H9 (cell line): ENCODE results near the gene SNX5. TPM values are rescaled to one million over a fixed set of nuclear protein-coding genes. Genes with fewer than 3 reads are reported as not detected.

Source experiments
- DNase-seq: peaks from one replicate; pipeline ENCODE4 v3.0.0-alpha.2; 2017
- H2AFZ ChIP-seq: one replicate; pipeline ENCODE4 v1.6.1; 2013; ENCODE audit warnings: mild to moderate bottlenecking, low read length, control low read depth, moderate library complexity
- H2AK5ac ChIP-seq: 2 replicates; pipeline ENCODE4 v1.6.1; 2013; ENCODE audit warnings: low read length, control low read depth, mixed read lengths; ENCODE audit not compliant: insufficient read length
- H2BK120ac ChIP-seq: one replicate; pipeline ENCODE4 v1.6.1; 2013; ENCODE audit warnings: low read depth, mild to moderate bottlenecking, low read length, control low read depth, inconsistent platforms; ENCODE audit not compliant: poor library complexity, severe bottlenecking
- H2BK12ac ChIP-seq: 2 replicates; pipeline ENCODE4 v1.6.1; 2013; ENCODE audit warnings: low read length, control low read depth, mixed read lengths, low read depth; ENCODE audit not compliant: insufficient read length
- H2BK15ac ChIP-seq: 2 replicates; pipeline ENCODE4 v1.6.1; 2013; ENCODE audit warnings: low read depth, low read length, control low read depth
- H2BK20ac ChIP-seq: one replicate; pipeline ENCODE4 v1.6.1; 2013; ENCODE audit warnings: low read depth, mild to moderate bottlenecking, low read length, control low read depth, inconsistent platforms; ENCODE audit not compliant: poor library complexity, severe bottlenecking
- H2BK5ac ChIP-seq: 2 replicates; pipeline ENCODE4 v1.6.1; 2013; ENCODE audit warnings: low read length, control low read depth, mixed read lengths; ENCODE audit not compliant: insufficient read length
- H3K14ac ChIP-seq: 2 replicates; pipeline ENCODE4 v1.6.1; 2013; ENCODE audit warnings: low read length, control low read depth; ENCODE audit not compliant: insufficient read depth
- H3K18ac ChIP-seq: 2 replicates; pipeline ENCODE4 v1.6.1; 2013; ENCODE audit warnings: low read depth, mild to moderate bottlenecking, mixed read lengths, low read length, control low read depth; ENCODE audit not compliant: insufficient read length
- H3K23ac ChIP-seq: 2 replicates; pipeline ENCODE4 v1.6.1; 2013; ENCODE audit warnings: low read length, control low read depth, mixed read lengths, low read depth; ENCODE audit not compliant: insufficient read length
- H3K23me2 ChIP-seq: 2 replicates; pipeline ENCODE4 v1.6.1; 2013; ENCODE audit warnings: low read depth, mild to moderate bottlenecking, mixed read lengths, low read length, control low read depth; ENCODE audit not compliant: insufficient read length, poor library complexity, severe bottlenecking
- H3K27ac ChIP-seq: 2 replicates; pipeline ENCODE4 v1.5.1; 2013; ENCODE audit warnings: low read length, control low read depth, mixed read lengths, low read depth; ENCODE audit not compliant: insufficient read length
- H3K27me3 ChIP-seq: 2 replicates; pipeline ENCODE4 v1.6.1; 2013; ENCODE audit warnings: low read length, control low read depth, inconsistent platforms; ENCODE audit not compliant: insufficient read depth
- H3K4ac ChIP-seq: 2 replicates; pipeline ENCODE4 v1.6.1; 2013; ENCODE audit warnings: low read depth, mild to moderate bottlenecking, control low read depth, inconsistent platforms, low read length, moderate library complexity
- H3K4me1 ChIP-seq: 2 replicates; pipeline ENCODE4 v1.6.1; 2013; ENCODE audit warnings: low read length, control low read depth, inconsistent platforms; ENCODE audit not compliant: insufficient read depth
- H3K4me2 ChIP-seq: 2 replicates; pipeline ENCODE4 v1.6.1; 2013; ENCODE audit warnings: low read length, control low read depth, mixed read lengths; ENCODE audit not compliant: insufficient read length, insufficient read depth
- H3K56ac ChIP-seq: 2 replicates; pipeline ENCODE4 v1.6.1; 2013; ENCODE audit warnings: low read depth, mild to moderate bottlenecking, mixed read lengths, low read length, control low read depth; ENCODE audit not compliant: insufficient read length
- H3K79me1 ChIP-seq: 2 replicates; pipeline ENCODE4 v1.6.1; 2013; ENCODE audit warnings: low read depth, mild to moderate bottlenecking, moderate library complexity, low read length, control low read depth, inconsistent platforms; ENCODE audit not compliant: insufficient read depth, poor library complexity, severe bottlenecking
- H3K79me2 ChIP-seq: 2 replicates; pipeline ENCODE4 v1.6.1; 2013; ENCODE audit warnings: low read length, control low read depth, inconsistent platforms; ENCODE audit not compliant: insufficient read depth
- H3K9ac ChIP-seq: 2 replicates; pipeline ENCODE4 v1.6.1; 2013; ENCODE audit warnings: low read length, control low read depth, mixed read lengths; ENCODE audit not compliant: insufficient read length; ENCODE audit errors: extremely low read depth
- H3K9me3 ChIP-seq: one replicate; pipeline ENCODE4 v1.6.1; 2013; ENCODE audit warnings: low read depth, low read length, inconsistent platforms; ENCODE audit not compliant: control insufficient read depth
- H3T11ph ChIP-seq: one replicate; pipeline ENCODE4 v1.6.1; 2013; ENCODE audit warnings: mild to moderate bottlenecking, low read length, control low read depth, inconsistent platforms
- H4K20me1 ChIP-seq: one replicate; pipeline ENCODE4 v1.6.1; 2013; ENCODE audit not compliant: control insufficient read depth, insufficient read length, insufficient read depth
- H4K5ac ChIP-seq: 2 replicates; pipeline ENCODE4 v1.6.1; 2013; ENCODE audit warnings: low read depth, mild to moderate bottlenecking, mixed read lengths, low read length, control low read depth; ENCODE audit not compliant: insufficient read length
- H4K8ac ChIP-seq: replicated peaks from 2 replicates; pipeline ENCODE4 v1.6.1; 2013; ENCODE audit warnings: low read length, control low read depth, mixed read lengths, low read depth; ENCODE audit not compliant: insufficient read length
- H4K91ac ChIP-seq: 2 replicates; pipeline ENCODE4 v1.6.1; 2013; ENCODE audit warnings: low read depth, mild to moderate bottlenecking, moderate library complexity, mixed read lengths, low read length, control low read depth; ENCODE audit not compliant: insufficient read length
- H3K27ac Mint-ChIP-seq, 3 experiments: 2 replicates in 2 of 3; 3 replicates in 1 of 3; pipeline ENCODE4 v1.8.0; 2020 to 2021; ENCODE audit warnings: mixed read lengths in 3 of 3, mild to moderate bottlenecking in 1 of 3, moderate library complexity in 1 of 3
- H3K27me3 Mint-ChIP-seq: 2 replicates; pipeline ENCODE4 v1.8.0; 2021; ENCODE audit warnings: low read depth, mild to moderate bottlenecking, moderate library complexity, mixed read lengths
- H3K36me3 Mint-ChIP-seq, 3 experiments: 2 replicates in 2 of 3; 3 replicates in 1 of 3; pipeline ENCODE4 v1.8.0; 2020 to 2021; ENCODE audit warnings: low read depth in 3 of 3, mixed read lengths in 3 of 3; ENCODE audit not compliant: insufficient read depth in 1 of 3
- H3K4me1 Mint-ChIP-seq, 2 experiments: 2 replicates each; pipeline ENCODE4 v1.8.0; 2020; ENCODE audit warnings: mixed read lengths in 2 of 2
- H3K4me3 Mint-ChIP-seq, 2 experiments: 2 replicates in 1 of 2; 3 replicates in 1 of 2; pipeline ENCODE4 v1.8.0; 2020 to 2021; ENCODE audit warnings: mild to moderate bottlenecking in 2 of 2, mixed read lengths in 2 of 2, moderate library complexity in 1 of 2
- H3K9me3 Mint-ChIP-seq, 2 experiments: 2 replicates in 1 of 2; 3 replicates in 1 of 2; pipeline ENCODE4 v1.8.0; 2020; ENCODE audit warnings: mild to moderate bottlenecking in 2 of 2, mixed read lengths in 2 of 2, moderate library complexity in 1 of 2
- CTCF ChIP-seq: fragments of 200-600 bp; sonication (generic); conservative IDR thresholded peaks from 3 replicates; pipeline ENCODE4 v1.8.0; 2021; ENCODE audit warnings: antibody characterized with exemption, mild to moderate bottlenecking
- WGBS: extraction: QIAGEN DNeasy Blood & Tissue Kit; methylation state at CpG from one replicate; pipeline ENCODE4 v1.1.7; 2013; ENCODE audit warnings: missing lambda C conversion rate, low lambda C conversion rate, mixed read lengths; ENCODE audit not compliant: insufficient read length; ENCODE audit errors: extremely low coverage; 5-methylcytosine and 5-hydroxymethylcytosine counted together
- total RNA-seq: library from RNA; stranded (reverse); gene quantifications from 2 replicates; pipeline ENCODE4 v1.2.1, GENCODE V29; 2021

SNX5 gene
- total RNA-seq, 1 experiment from 2014 or later: 194 TPM

GRCh38 chr20:17953935-17954334 lies 14.7 kb downstream of the SNX5 start:
- Histone ChIP-seq H3K27ac (no peak overlapping the region), H3K18ac (no peak overlapping the region), H4K8ac (no peak overlapping the region), H2BK5ac (no peak overlapping the region), H3K23ac (no peak overlapping the region), H3K27me3 (no peaks in the 10 kb centered on the region), H3K79me1 (peaks cover 12% of the 10 kb centered on the region), H2BK120ac (no peak overlapping the region), H2BK12ac (no peak overlapping the region), H2BK20ac (no peak overlapping the region), H3K4me2 (no peak overlapping the region), H4K5ac (no peak overlapping the region), H2BK15ac (no peak overlapping the region), H2AFZ (no peak overlapping the region), H3K23me2 (no peaks in the 10 kb centered on the region), H3K9ac (no peak overlapping the region), H4K20me1 (no peaks in the 10 kb centered on the region), H3K9me3 (no peaks in the 10 kb centered on the region), H3T11ph (no peak overlapping the region), H3K14ac (no peak overlapping the region), H3K4ac (no peak overlapping the region), H3K56ac (no peak overlapping the region), H2AK5ac (no peak overlapping the region), H4K91ac (no peak overlapping the region), H3K79me2 (peaks cover 36% of the 10 kb centered on the region), H3K4me1 (no peaks in the 10 kb centered on the region)
- Mint-ChIP-seq H3K9me3 (no peaks in the 10 kb centered on the region), H3K27me3 (no peaks in the 10 kb centered on the region), H3K4me3 (no peak overlapping the region), H3K4me1 (peaks cover 10 to 14% of the 10 kb centered on the region in 2 experiments), H3K36me3 (peaks cover 75 to 88% (median 85%) of the 10 kb centered on the region in 3 experiments), H3K27ac (peak overlapping the region in 1 of 3 experiments; percentile 76; a peak in 3 of 7 replicates)
- WGBS: no CpG with 5 or more reads among the region's 5 CpGs
- TF ChIP-seq CTCF: no peak
- no peak for DNase-seq
